Gastroesophageal sphincter (tissue), 4 donors: ENCODE results near the gene NUP133. TPM values are rescaled to one million over a fixed set of nuclear protein-coding genes. Genes with fewer than 3 reads are reported as not detected.

Source experiments
- ATAC-seq: fragments of 150-250 bp; one replicate; pipeline ENCODE4 v1.9.1; 2016; ENCODE audit warnings: mild to moderate bottlenecking, moderate library complexity
- H3K27ac ChIP-seq, 4 donors: fragments of 200-600 bp; sonication (generic) in 3 of 4; 1 replicate in 3 of 4; 2 replicates in 1 of 4; pipeline ENCODE4 v1.5.1; 2016 to 2019
- H3K27me3 ChIP-seq: fragments of 200-600 bp; sonication (generic); one replicate; pipeline ENCODE4 v1.5.1; 2019
- H3K36me3 ChIP-seq, 2 donors: fragments of 200-600 bp; sonication (generic); one replicate each; pipeline ENCODE4 v1.5.1; 2019; ENCODE audit warnings: control low read depth in 1 of 2
- H3K4me1 ChIP-seq, 3 donors: fragments of 200-600 bp; sonication (generic); 1 replicate in 2 of 3; 2 replicates in 1 of 3; pipeline ENCODE4 v1.5.1; 2016 to 2019; ENCODE audit warnings: control low read depth in 2 of 3
- H3K4me3 ChIP-seq, 2 donors: fragments of 200-600 bp; sonication (generic); one replicate each; pipeline ENCODE4 v1.5.1; 2019; ENCODE audit warnings: mild to moderate bottlenecking in 1 of 2, moderate library complexity in 1 of 2
- H3K9me3 ChIP-seq, 3 donors: fragments of 200-600 bp; sonication (generic); one replicate each; pipeline ENCODE4 v1.5.1; 2017 to 2019; ENCODE audit warnings: control low read depth in 2 of 3
- CTCF ChIP-seq, 4 experiments: fragments of 200-600 bp in 2 of 4; fragments of 450-650 bp in 2 of 4; sonication (generic) in 1 of 4; IDR thresholded peaks; one replicate each; pipeline ENCODE4 v1.5.1; 2017 to 2019; ENCODE audit warnings: antibody characterized with exemption in 4 of 4, mild to moderate bottlenecking in 2 of 4, moderate library complexity in 2 of 4
- EP300 ChIP-seq: sonication (generic); formaldehyde crosslinking; IDR thresholded peaks from one replicate; pipeline ENCODE4 v1.6.1; 2017; ENCODE audit warnings: antibody characterized with exemption, mild to moderate bottlenecking
- POLR2A ChIP-seq, 2 donors: fragments of 450-650 bp; IDR thresholded peaks; one replicate each; pipeline ENCODE4 v1.6.1; 2017; ENCODE audit warnings: antibody characterized with exemption in 2 of 2, mild to moderate bottlenecking in 2 of 2, moderate library complexity in 1 of 2
- POLR2AphosphoS5 ChIP-seq: sonication (generic); formaldehyde crosslinking; IDR thresholded peaks from one replicate; pipeline ENCODE4 v1.6.1; 2017; ENCODE audit warnings: antibody characterized with exemption
- WGBS, 2 donors: methylation state at CpG; one replicate each; pipeline ENCODE4 v1.1.5; 2018; ENCODE audit warnings: low coverage in 1 of 2; 5-methylcytosine and 5-hydroxymethylcytosine counted together
- total RNA-seq, 4 donors: library from RNA; depleted of rRNA; stranded (reverse); fragments of >200 nt; gene quantifications; one replicate each; pipeline ENCODE4 v1.1.0, GENCODE V29; 2016

Gene NUP133
- total RNA-seq, 4 donors from 2014 or later, result 20.5 to 30.2 (median 26.7) TPM

- TF ChIP-seq EP300, result no peak
- TF ChIP-seq POLR2AphosphoS5, result no peak
- TF ChIP-seq CTCF (IDR thresholded peaks at IDR 0.05), result no peak
- TF ChIP-seq POLR2A (IDR thresholded peaks at IDR 0.05), result no peak
- WGBS, 2 donors, result 60% methylated on average over 1 of the region's 2 CpGs; no CpG with 5 or more reads in 1 of the 2 donors
- H3K27me3 ChIP-seq, result peaks cover 38% of the 10 kb centered on the region
- no peak for ATAC-seq
- H3K27ac ChIP-seq, result no peak overlapping the region
- no peak overlapping the region for H3K4me3 ChIP-seq
- no peaks in the 10 kb centered on the region for H3K9me3 ChIP-seq
- H3K36me3 ChIP-seq, result peaks cover 0 to 31% of the 10 kb centered on the region in 2 donors
- peaks cover 0 to 26% (median 3%) of the 10 kb centered on the region in 3 donors for H3K4me1 ChIP-seq
These were observed 70.7 kb downstream of the NUP133 start for GRCh38 chr1:229437443-229437842.

- Histone ChIP-seq H3K4me1 (peaks cover 0 to 38% (median 16%) of the 10 kb centered on the region in 3 donors), H3K4me3 (no peak overlapping the region), H3K27ac (no peak overlapping the region), H3K27me3 (peaks cover 50% of the 10 kb centered on the region), H3K9me3 (no peaks in the 10 kb centered on the region), H3K36me3 (peaks cover 0 to 25% of the 10 kb centered on the region in 2 donors)
- ATAC-seq, result no peak
- 58 to 74% methylated on average over 2 to 6 of the region's 7 CpGs for WGBS, 2 donors
- TF ChIP-seq EP300 (no peak), CTCF (IDR thresholded peaks at IDR 0.05) (no peak), POLR2AphosphoS5 (no peak), POLR2A (IDR thresholded peaks at IDR 0.05) (no peak)
These were observed 71.9 kb downstream of the NUP133 start for GRCh38 chr1:229436201-229436600.

GRCh38 chr1:229434641-229435051, 73.5 kb downstream of the NUP133 start:
- no peak for ATAC-seq
- Histone ChIP-seq H3K4me3 (no peak overlapping the region), H3K4me1 (peaks cover 0 to 46% (median 21%) of the 10 kb centered on the region in 3 donors), H3K27me3 (peaks cover 66% of the 10 kb centered on the region), H3K9me3 (no peaks in the 10 kb centered on the region), H3K27ac (no peak overlapping the region), H3K36me3 (peaks cover 0 to 10% of the 10 kb centered on the region in 2 donors)
- WGBS, 2 donors, result 0% methylated on average over 2 of the region's 27 CpGs; no CpG with 5 or more reads in 1 of the 2 donors
- TF ChIP-seq POLR2A (IDR thresholded peaks at IDR 0.05) (no peak), POLR2AphosphoS5 (no peak), EP300 (no peak), CTCF (IDR thresholded peaks at IDR 0.05) (no peak)

GRCh38 chr1:229434005-229434640, 74.0 kb downstream of the NUP133 start, which contains the start of gene ACTA1:
Gene ACTA1, minus strand, starts transcription at chr1:229434094. Its CDS starts 979 bp downstream, at chr1:229433115.
- peaks cover 0 to 46% (median 21%) of the 10 kb centered on the region in 3 donors for H3K4me1 ChIP-seq
- peak within 1 kb of the TSS in 1 of 2 donors; percentile 23 for H3K4me3 ChIP-seq
- TF ChIP-seq CTCF (IDR thresholded peaks at IDR 0.05) (no peak), EP300 (no peak), POLR2A (IDR thresholded peaks at IDR 0.05) (no peak), POLR2AphosphoS5 (no peak)
- peaks cover 71% of the 10 kb centered on the region for H3K27me3 ChIP-seq
- H3K27ac ChIP-seq, result no peak within 1 kb of the TSS
- H3K36me3 ChIP-seq, result peaks cover 0 to 6% of the 10 kb centered on the region in 2 donors
- no peaks in the 10 kb centered on the region for H3K9me3 ChIP-seq
- no peak for ATAC-seq
- WGBS, 2 donors, result 1% methylated on average over 23 of the region's 51 CpGs; no CpG with 5 or more reads in 1 of the 2 donors
